Measurements from ENCODE around the gene CCDC194. TPM values are rescaled to one million over a fixed set of nuclear protein-coding genes. Genes with fewer than 3 reads are reported as not detected.

CCDC194 gene
- total RNA-seq, 1 experiment from 2014 or later, result 0.37 TPM

GRCh38 chr19:17358395-17358794 lies 35.6 kb downstream of the CCDC194 start (continued):
- TF ChIP-seq, protein P1, sequence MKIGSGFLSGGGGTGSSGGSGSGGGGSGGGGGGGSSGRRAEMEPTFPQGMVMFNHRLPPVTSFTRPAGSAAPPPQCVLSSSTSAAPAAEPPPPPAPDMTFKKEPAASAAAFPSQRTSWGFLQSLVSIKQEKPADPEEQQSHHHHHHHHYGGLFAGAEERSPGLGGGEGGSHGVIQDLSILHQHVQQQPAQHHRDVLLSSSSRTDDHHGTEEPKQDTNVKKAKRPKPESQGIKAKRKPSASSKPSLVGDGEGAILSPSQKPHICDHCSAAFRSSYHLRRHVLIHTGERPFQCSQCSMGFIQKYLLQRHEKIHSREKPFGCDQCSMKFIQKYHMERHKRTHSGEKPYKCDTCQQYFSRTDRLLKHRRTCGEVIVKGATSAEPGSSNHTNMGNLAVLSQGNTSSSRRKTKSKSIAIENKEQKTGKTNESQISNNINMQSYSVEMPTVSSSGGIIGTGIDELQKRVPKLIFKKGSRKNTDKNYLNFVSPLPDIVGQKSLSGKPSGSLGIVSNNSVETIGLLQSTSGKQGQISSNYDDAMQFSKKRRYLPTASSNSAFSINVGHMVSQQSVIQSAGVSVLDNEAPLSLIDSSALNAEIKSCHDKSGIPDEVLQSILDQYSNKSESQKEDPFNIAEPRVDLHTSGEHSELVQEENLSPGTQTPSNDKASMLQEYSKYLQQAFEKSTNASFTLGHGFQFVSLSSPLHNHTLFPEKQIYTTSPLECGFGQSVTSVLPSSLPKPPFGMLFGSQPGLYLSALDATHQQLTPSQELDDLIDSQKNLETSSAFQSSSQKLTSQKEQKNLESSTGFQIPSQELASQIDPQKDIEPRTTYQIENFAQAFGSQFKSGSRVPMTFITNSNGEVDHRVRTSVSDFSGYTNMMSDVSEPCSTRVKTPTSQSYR (CRISPR knock-in tag; IDR thresholded peaks at IDR 0.05), result no peak
- TF ChIP-seq, protein P2, sequence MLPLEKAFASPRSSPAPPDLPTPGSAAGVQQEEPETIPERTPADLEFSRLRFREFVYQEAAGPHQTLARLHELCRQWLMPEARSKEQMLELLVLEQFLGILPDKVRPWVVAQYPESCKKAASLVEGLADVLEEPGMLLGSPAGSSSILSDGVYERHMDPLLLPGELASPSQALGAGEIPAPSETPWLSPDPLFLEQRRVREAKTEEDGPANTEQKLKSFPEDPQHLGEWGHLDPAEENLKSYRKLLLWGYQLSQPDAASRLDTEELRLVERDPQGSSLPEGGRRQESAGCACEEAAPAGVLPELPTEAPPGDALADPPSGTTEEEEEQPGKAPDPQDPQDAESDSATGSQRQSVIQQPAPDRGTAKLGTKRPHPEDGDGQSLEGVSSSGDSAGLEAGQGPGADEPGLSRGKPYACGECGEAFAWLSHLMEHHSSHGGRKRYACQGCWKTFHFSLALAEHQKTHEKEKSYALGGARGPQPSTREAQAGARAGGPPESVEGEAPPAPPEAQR (CRISPR knock-in tag; IDR thresholded peaks at IDR 0.05), result no peak

DNA sequence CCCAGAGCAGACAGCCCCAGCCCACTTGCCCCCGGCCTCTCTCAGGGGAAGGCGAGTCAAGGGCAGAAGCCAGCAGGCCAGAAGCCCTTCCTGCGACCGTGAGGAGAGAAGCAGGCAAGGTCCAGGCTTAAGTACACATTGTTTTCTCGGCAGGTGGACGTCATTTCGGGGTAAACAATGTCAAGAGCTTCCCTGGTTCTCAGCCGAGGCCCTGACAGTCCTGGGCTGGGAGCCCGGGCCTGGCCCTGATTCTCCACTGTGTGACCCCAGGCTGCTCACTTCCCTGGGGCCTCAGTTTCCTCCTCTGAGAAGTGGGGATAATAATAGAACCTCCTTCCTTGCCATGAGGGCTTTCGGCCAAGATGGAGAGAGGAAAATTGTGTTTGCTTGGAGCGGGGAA lies 36.3 kb downstream of the CCDC194 start:
- Mint-ChIP-seq H3K27me3 (ENCODE audit: low read depth) (peaks cover 2% of the 10 kb centered on the region; the same call in 1 of the 2 replicates), H3K9me3 (no peaks in the 10 kb centered on the region), H3K4me1 (peaks cover 5% of the 10 kb centered on the region; the same call in 1 of the 2 replicates), H3K36me3 (no peaks in the 10 kb centered on the region), H3K27ac (no peak overlapping the region), H3K4me3 (no peak overlapping the region)
- no peak for DNase-seq (ENCODE audit: low spot score)
- no peak for ATAC-seq
- ChIA-PET CTCF (interaction anchor here (3.2 kb wide), 1 partner anchor 28 kb away, joined by 12 read pairs; no protein-coding TSS in a partner anchor), POLR2A (interaction anchor here (1.3 kb wide), 1 partner anchor 9 kb away, joined by 3 read pairs; no protein-coding TSS in a partner anchor)
- TF ChIP-seq MYBL2 (CRISPR knock-in tag; IDR thresholded peaks at IDR 0.05), result no peak
- TF ChIP-seq, protein P3, sequence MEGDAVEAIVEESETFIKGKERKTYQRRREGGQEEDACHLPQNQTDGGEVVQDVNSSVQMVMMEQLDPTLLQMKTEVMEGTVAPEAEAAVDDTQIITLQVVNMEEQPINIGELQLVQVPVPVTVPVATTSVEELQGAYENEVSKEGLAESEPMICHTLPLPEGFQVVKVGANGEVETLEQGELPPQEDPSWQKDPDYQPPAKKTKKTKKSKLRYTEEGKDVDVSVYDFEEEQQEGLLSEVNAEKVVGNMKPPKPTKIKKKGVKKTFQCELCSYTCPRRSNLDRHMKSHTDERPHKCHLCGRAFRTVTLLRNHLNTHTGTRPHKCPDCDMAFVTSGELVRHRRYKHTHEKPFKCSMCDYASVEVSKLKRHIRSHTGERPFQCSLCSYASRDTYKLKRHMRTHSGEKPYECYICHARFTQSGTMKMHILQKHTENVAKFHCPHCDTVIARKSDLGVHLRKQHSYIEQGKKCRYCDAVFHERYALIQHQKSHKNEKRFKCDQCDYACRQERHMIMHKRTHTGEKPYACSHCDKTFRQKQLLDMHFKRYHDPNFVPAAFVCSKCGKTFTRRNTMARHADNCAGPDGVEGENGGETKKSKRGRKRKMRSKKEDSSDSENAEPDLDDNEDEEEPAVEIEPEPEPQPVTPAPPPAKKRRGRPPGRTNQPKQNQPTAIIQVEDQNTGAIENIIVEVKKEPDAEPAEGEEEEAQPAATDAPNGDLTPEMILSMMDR (IDR thresholded peaks at IDR 0.05), result no peak
- TF ChIP-seq GTF2I (CRISPR knock-in tag; conservative IDR thresholded peaks at IDR 0.05), result no peak
- TF ChIP-seq TP53 (CRISPR knock-in tag; IDR thresholded peaks at IDR 0.05), result no peak
- no peak for TF ChIP-seq IRF2 (CRISPR knock-in tag; IDR thresholded peaks at IDR 0.05; ENCODE audit: borderline replicate concordance, low read depth)
- TF ChIP-seq ZBTB21 (CRISPR knock-in tag; IDR thresholded peaks at IDR 0.05; ENCODE audit: borderline replicate concordance), result no peak
- TF ChIP-seq ZNF232 (CRISPR knock-in tag; IDR thresholded peaks at IDR 0.05), result no peak
- TF ChIP-seq NR2C2 (CRISPR knock-in tag; IDR thresholded peaks at IDR 0.05), result no peak
- no peak for TF ChIP-seq ZNF671 (CRISPR knock-in tag; IDR thresholded peaks at IDR 0.05)
- no peak for TF ChIP-seq SP1 (CRISPR knock-in tag; conservative IDR thresholded peaks at IDR 0.05)
- TF ChIP-seq, protein P4, sequence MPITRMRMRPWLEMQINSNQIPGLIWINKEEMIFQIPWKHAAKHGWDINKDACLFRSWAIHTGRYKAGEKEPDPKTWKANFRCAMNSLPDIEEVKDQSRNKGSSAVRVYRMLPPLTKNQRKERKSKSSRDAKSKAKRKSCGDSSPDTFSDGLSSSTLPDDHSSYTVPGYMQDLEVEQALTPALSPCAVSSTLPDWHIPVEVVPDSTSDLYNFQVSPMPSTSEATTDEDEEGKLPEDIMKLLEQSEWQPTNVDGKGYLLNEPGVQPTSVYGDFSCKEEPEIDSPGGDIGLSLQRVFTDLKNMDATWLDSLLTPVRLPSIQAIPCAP (CRISPR knock-in tag; IDR thresholded peaks at IDR 0.05), result no peak
- TF ChIP-seq RELA (CRISPR knock-in tag; IDR thresholded peaks at IDR 0.05; ENCODE audit: borderline replicate concordance), result no peak
- no peak for TF ChIP-seq GRHL2 (CRISPR knock-in tag; IDR thresholded peaks at IDR 0.05; ENCODE audit: insufficient replicate concordance, severe bottlenecking)
- TF ChIP-seq ZNF425 (CRISPR knock-in tag; conservative IDR thresholded peaks at IDR 0.05), result no peak
